HEK293 (cell line): ENCODE results near the gene ATP6V0A1.

Source experiments
- CTCF ChIA-PET: fragments of 350-600 bp; formaldehyde crosslinking; extraction: SDS; loops from one replicate; lab custom pipeline; 2021; ENCODE audit warnings: antibody characterized with exemption; lab: Yijun Ruan, JAX
- POLR2A ChIA-PET: fragments of 300-600 bp; formaldehyde crosslinking; extraction: SDS; loops from one replicate; lab custom pipeline; 2020; ENCODE audit warnings: antibody characterized with exemption, inconsistent platforms; lab: Yijun Ruan, JAX
- H3K27ac ChIP-seq: fragments of 200-500 bp; sonication (Bioruptor generic); 2 replicates; pipeline ENCODE4 v1.5.1; 2014; ENCODE audit warnings: low read depth, low read length, control low read depth, inconsistent platforms; ENCODE audit errors: extremely low read depth
- H3K36me3 ChIP-seq, 2 experiments: fragments of 200-500 bp in 1 of 2; sonication (Bioruptor generic) in 1 of 2; 1 replicate in 1 of 2; 2 replicates in 1 of 2; pipeline ENCODE4 v1.5.1; 2014 to 2017; ENCODE audit warnings: inconsistent platforms in 2 of 2, low read length in 2 of 2; ENCODE audit not compliant: control insufficient read depth in 2 of 2, insufficient read depth in 1 of 2
- H3K4me1 ChIP-seq: fragments of 200-500 bp; sonication (Bioruptor generic); 2 replicates; pipeline ENCODE4 v1.5.1; 2014; ENCODE audit warnings: mild to moderate bottlenecking, low read length, inconsistent platforms; ENCODE audit not compliant: control insufficient read depth, insufficient read depth
- H3K4me3 ChIP-seq: 2 replicates; pipeline ENCODE4 v1.5.1; 2011; ENCODE audit warnings: low read depth, mild to moderate bottlenecking, control low read depth, low read length, moderate library complexity
- H3K9me3 ChIP-seq: fragments of 200-500 bp; sonication (Bioruptor generic); 2 replicates; pipeline ENCODE4 v1.5.1; 2014; ENCODE audit warnings: low read depth, low read length, inconsistent platforms; ENCODE audit not compliant: control insufficient read depth, insufficient read depth
- ZBTB17 ChIP-seq: fragments of 450-650 bp; formaldehyde crosslinking; IDR thresholded peaks from 2 replicates; pipeline ENCODE4 v1.5.1; 2016; ENCODE audit warnings: missing biosample characterization, missing genetic modification characterization
- ZIC2 ChIP-seq: fragments of 450-650 bp; formaldehyde crosslinking; IDR thresholded peaks from 2 replicates; pipeline ENCODE4 v1.5.1; 2016; ENCODE audit warnings: missing biosample characterization, missing genetic modification characterization
- ZNF114 ChIP-seq: fragments of 450-650 bp; formaldehyde crosslinking; IDR thresholded peaks from 2 replicates; pipeline ENCODE4 v1.5.0; 2017; ENCODE audit warnings: missing biosample characterization, missing genetic modification characterization
- ZNF138 ChIP-seq: fragments of 450-650 bp; formaldehyde crosslinking; IDR thresholded peaks from 2 replicates; pipeline ENCODE4 v1.5.1; 2016; ENCODE audit warnings: missing biosample characterization, missing genetic modification characterization, borderline replicate concordance
- ZNF2 ChIP-seq: fragments of 450-650 bp; formaldehyde crosslinking; IDR thresholded peaks from 2 replicates; pipeline ENCODE4 v1.5.1; 2016; ENCODE audit warnings: missing biosample characterization, missing genetic modification characterization
- ZNF248 ChIP-seq: fragments of 450-650 bp; formaldehyde crosslinking; IDR thresholded peaks from 2 replicates; pipeline ENCODE4 v1.5.1; 2017; ENCODE audit warnings: missing biosample characterization, missing genetic modification characterization
- ZNF350 ChIP-seq: fragments of 450-650 bp; formaldehyde crosslinking; IDR thresholded peaks from 2 replicates; pipeline ENCODE4 v1.5.0; 2017; ENCODE audit warnings: missing biosample characterization, mild to moderate bottlenecking, missing genetic modification characterization
- ZNF501 ChIP-seq: fragments of 450-650 bp; formaldehyde crosslinking; IDR thresholded peaks from 2 replicates; pipeline ENCODE4 v1.5.1; 2016; ENCODE audit warnings: missing biosample characterization, missing genetic modification characterization
- ZNF514 ChIP-seq: fragments of 450-650 bp; formaldehyde crosslinking; IDR thresholded peaks from 2 replicates; pipeline ENCODE4 v1.5.1; 2016; ENCODE audit warnings: missing biosample characterization, missing genetic modification characterization
- ZNF610 ChIP-seq: fragments of 450-650 bp; formaldehyde crosslinking; IDR thresholded peaks from 2 replicates; pipeline ENCODE4 v1.5.1; 2016; ENCODE audit warnings: missing biosample characterization, missing genetic modification characterization, borderline replicate concordance
- ZNF624 ChIP-seq: fragments of 450-650 bp; formaldehyde crosslinking; IDR thresholded peaks from 2 replicates; pipeline ENCODE4 v1.5.1; 2017; ENCODE audit warnings: missing biosample characterization, missing genetic modification characterization
- ZNF76 ChIP-seq: fragments of 450-650 bp; formaldehyde crosslinking; IDR thresholded peaks from 2 replicates; pipeline ENCODE4; 2016; ENCODE audit warnings: low read depth, missing biosample characterization, missing genetic modification characterization, borderline replicate concordance
- ZSCAN23 ChIP-seq: fragments of 450-650 bp; formaldehyde crosslinking; IDR thresholded peaks from 2 replicates; pipeline ENCODE4 v1.5.1; 2016; ENCODE audit warnings: missing biosample characterization, missing genetic modification characterization
- TF ChIP-seq, protein P1 (sequence below): fragments of 450-650 bp; formaldehyde crosslinking; conservative IDR thresholded peaks from 2 replicates; pipeline ENCODE4 v1.5.1; 2016; ENCODE audit warnings: low read depth, missing biosample characterization, missing genetic modification characterization
- TF ChIP-seq, protein P2 (sequence below): fragments of 450-650 bp; formaldehyde crosslinking; IDR thresholded peaks from 2 replicates; pipeline ENCODE4 v1.5.1; 2016; ENCODE audit warnings: missing biosample characterization, missing genetic modification characterization
- TF ChIP-seq, protein P3 (sequence below): fragments of 450-650 bp; IDR thresholded peaks from 2 replicates; pipeline ENCODE4 v1.5.1; 2018; ENCODE audit warnings: missing biosample characterization, mild to moderate bottlenecking, missing genetic modification characterization
- TF ChIP-seq, protein P4 (sequence below): fragments of 450-650 bp; formaldehyde crosslinking; IDR thresholded peaks from 2 replicates; pipeline ENCODE4 v1.5.1; 2016; ENCODE audit warnings: missing biosample characterization, missing genetic modification characterization
- TF ChIP-seq, protein P5 (sequence below): fragments of 450-650 bp; formaldehyde crosslinking; IDR thresholded peaks from 2 replicates; pipeline ENCODE4 v1.5.1; 2016; ENCODE audit warnings: missing biosample characterization, missing genetic modification characterization
- TF ChIP-seq, protein P6 (sequence below): fragments of 450-650 bp; formaldehyde crosslinking; IDR thresholded peaks from 2 replicates; pipeline ENCODE4 v1.5.1; 2017; ENCODE audit warnings: missing biosample characterization, missing genetic modification characterization

ATP6V0A1 gene

DNA sequence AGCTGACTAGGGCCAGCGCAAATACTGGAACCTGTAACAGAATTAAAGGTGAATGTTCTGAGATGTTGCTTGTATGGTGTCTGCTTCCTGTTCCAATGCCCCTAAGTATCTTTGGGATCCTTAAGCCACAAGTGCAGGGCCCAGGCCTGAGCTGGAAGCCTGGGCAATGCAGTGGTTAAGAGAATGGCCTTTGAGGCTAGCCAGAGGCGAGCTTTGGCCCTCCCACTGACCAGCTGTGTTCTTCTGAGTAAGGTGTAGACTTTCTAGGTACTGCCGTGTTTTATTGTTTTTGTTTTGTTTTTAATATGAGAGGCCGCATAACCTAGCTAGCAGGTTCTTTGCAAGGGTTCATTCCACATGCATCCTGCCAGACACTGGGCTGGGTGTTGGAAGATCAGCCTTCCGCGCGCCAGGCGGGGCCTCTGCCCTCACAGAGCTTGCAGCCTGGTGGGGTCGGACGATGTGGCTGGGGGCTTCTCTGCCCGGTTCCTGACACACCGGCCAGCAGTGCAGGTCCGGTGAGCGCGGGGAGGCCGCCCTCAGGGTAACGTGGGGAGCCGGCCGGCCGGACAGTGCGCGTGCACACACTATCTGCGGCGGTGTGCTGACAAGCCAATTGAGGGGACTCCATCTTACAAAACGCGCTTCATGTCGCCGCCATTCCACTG, 107.7 kb downstream of the ATP6V0A1 start (continued):
- TF ChIP-seq, protein P1, sequence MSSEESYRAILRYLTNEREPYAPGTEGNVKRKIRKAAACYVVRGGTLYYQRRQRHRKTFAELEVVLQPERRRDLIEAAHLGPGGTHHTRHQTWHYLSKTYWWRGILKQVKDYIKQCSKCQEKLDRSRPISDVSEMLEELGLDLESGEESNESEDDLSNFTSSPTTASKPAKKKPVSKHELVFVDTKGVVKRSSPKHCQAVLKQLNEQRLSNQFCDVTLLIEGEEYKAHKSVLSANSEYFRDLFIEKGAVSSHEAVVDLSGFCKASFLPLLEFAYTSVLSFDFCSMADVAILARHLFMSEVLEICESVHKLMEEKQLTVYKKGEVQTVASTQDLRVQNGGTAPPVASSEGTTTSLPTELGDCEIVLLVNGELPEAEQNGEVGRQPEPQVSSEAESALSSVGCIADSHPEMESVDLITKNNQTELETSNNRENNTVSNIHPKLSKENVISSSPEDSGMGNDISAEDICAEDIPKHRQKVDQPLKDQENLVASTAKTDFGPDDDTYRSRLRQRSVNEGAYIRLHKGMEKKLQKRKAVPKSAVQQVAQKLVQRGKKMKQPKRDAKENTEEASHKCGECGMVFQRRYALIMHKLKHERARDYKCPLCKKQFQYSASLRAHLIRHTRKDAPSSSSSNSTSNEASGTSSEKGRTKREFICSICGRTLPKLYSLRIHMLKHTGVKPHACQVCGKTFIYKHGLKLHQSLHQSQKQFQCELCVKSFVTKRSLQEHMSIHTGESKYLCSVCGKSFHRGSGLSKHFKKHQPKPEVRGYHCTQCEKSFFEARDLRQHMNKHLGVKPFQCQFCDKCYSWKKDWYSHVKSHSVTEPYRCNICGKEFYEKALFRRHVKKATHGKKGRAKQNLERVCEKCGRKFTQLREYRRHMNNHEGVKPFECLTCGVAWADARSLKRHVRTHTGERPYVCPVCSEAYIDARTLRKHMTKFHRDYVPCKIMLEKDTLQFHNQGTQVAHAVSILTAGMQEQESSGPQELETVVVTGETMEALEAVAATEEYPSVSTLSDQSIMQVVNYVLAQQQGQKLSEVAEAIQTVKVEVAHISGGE (tag by site-specific recombination) = no peak
- TF ChIP-seq ZNF501 (tag by site-specific recombination) (peak; percentile 30), ZNF248 (no peak), ZBTB17 (peak; percentile 53; the same call in 1 of the 2 replicates), ZSCAN23 (tag by site-specific recombination) (no peak)
- TF ChIP-seq, protein P2, sequence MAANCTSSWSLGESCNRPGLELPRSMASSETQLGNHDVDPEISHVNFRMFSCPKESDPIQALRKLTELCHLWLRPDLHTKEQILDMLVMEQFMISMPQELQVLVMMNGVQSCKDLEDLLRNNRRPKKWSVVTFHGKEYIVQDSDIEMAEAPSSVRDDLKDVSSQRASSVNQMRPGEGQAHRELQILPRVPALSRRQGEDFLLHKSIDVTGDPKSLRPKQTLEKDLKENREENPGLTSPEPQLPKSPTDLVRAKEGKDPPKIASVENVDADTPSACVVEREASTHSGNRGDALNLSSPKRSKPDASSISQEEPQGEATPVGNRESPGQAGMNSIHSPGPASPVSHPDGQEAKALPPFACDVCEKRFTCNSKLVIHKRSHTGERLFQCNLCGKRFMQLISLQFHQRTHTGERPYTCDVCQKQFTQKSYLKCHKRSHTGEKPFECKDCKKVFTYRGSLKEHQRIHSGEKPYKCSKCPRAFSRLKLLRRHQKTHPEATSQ = 0 out of 2 replicates have a peak, but pooled peaks have one; percentile 49

DNA sequence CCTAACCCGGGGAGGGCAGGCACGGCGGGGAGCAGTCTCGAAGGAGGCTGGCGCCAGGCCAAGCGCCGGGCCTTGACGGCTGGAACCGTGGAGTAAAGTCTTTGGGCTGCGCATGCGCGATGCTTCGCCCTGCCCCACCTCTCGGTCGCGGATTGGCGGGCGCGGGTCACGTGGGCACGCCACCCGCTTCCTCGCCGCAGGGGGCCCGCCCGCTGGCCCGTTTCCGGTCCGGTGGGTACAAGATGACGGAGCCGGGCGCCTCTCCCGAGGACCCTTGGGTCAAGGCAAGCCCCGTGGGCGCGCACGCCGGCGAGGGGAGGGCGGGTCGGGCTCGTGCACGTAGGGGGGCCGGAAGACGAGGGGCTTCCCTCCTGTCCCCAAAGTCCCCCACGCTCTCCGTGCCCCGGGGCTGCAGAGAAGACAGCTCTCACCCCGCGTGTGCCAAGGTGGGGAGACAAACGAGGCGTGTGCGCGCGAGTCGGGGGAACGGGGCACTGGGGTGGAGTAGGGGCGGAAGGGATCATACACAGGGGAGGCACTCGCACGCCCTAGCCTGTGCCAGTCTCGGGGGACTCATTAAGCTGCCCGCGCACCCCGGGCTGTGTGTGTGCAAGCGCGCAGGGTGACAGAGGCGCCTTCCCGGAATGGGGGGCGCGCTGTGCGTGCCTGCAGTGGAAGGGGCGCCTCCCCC, 108.3 kb downstream of the ATP6V0A1 start, which contains the start of gene MLX:
Gene MLX (plus strand): TSS at position 218 of the 691 bp plus-strand sequence. CDS start 25 bp downstream, at position 243.
- Histone ChIP-seq H3K4me3 (peak within 1 kb of the TSS; percentile 86), H3K36me3 (peaks cover 19 to 79% of the 10 kb centered on the region in 2 experiments), H3K9me3 (no peaks in the 10 kb centered on the region), H3K27ac (peak within 1 kb of the TSS; percentile 86), H3K4me1 (peaks cover 10% of the 10 kb centered on the region; the same call in 1 of the 2 replicates)
- ChIA-PET CTCF (interaction anchor here (0.5 to 4.9 kb wide), 5 partner anchors 11 to 258 kb away, joined by 3 to 34 read pairs (median 3); partner anchors contain the start of genes BECN1 and PSMC3IP), POLR2A (interaction anchor here (0.5 to 4.8 kb wide), 12 partner anchors 11 to 410 kb away, joined by 3 to 48 read pairs (median 4); partner anchors contain the start of genes BECN1, PSMC3IP, PSME3 and VPS25)
- no peak for TF ChIP-seq ZNF138 (tag by site-specific recombination)
- TF ChIP-seq ZNF624 (tag by site-specific recombination) = no peak
- TF ChIP-seq, protein P3, sequence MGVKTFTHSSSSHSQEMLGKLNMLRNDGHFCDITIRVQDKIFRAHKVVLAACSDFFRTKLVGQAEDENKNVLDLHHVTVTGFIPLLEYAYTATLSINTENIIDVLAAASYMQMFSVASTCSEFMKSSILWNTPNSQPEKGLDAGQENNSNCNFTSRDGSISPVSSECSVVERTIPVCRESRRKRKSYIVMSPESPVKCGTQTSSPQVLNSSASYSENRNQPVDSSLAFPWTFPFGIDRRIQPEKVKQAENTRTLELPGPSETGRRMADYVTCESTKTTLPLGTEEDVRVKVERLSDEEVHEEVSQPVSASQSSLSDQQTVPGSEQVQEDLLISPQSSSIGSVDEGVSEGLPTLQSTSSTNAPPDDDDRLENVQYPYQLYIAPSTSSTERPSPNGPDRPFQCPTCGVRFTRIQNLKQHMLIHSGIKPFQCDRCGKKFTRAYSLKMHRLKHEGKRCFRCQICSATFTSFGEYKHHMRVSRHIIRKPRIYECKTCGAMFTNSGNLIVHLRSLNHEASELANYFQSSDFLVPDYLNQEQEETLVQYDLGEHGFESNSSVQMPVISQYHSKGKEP (tag by site-specific recombination) = 0 out of 2 replicates have a peak, but pooled peaks have one; percentile 17
- no peak; the same call in 1 of the 2 replicates for TF ChIP-seq ZNF610 (tag by site-specific recombination)
- TF ChIP-seq ZNF114 (tag by site-specific recombination) = no peak
- no peak for TF ChIP-seq ZNF2 (tag by site-specific recombination)
- TF ChIP-seq, protein P4, sequence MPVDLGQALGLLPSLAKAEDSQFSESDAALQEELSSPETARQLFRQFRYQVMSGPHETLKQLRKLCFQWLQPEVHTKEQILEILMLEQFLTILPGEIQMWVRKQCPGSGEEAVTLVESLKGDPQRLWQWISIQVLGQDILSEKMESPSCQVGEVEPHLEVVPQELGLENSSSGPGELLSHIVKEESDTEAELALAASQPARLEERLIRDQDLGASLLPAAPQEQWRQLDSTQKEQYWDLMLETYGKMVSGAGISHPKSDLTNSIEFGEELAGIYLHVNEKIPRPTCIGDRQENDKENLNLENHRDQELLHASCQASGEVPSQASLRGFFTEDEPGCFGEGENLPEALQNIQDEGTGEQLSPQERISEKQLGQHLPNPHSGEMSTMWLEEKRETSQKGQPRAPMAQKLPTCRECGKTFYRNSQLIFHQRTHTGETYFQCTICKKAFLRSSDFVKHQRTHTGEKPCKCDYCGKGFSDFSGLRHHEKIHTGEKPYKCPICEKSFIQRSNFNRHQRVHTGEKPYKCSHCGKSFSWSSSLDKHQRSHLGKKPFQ (tag by site-specific recombination) = no peak
- TF ChIP-seq, protein P5, sequence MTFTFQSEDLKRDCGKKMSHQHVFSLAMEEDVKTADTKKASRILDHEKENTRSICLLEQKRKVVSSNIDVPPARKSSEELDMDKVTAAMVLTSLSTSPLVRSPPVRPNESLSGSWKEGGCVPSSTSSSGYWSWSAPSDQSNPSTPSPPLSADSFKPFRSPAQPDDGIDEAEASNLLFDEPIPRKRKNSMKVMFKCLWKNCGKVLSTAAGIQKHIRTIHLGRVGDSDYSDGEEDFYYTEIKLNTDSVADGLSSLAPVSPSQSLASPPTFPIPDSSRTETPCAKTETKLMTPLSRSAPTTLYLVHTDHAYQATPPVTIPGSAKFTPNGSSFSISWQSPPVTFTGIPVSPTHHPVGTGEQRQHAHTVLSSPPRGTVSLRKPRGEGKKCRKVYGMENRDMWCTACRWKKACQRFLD = no peak
- TF ChIP-seq ZNF514 = no peak
- peak; percentile 91 for TF ChIP-seq ZIC2 (tag by site-specific recombination)
- TF ChIP-seq ZNF350 (tag by site-specific recombination) = no peak
- peak; percentile 71; the same call in 1 of the 2 replicates for TF ChIP-seq ZNF76 (tag by site-specific recombination)
- TF ChIP-seq, protein P6, sequence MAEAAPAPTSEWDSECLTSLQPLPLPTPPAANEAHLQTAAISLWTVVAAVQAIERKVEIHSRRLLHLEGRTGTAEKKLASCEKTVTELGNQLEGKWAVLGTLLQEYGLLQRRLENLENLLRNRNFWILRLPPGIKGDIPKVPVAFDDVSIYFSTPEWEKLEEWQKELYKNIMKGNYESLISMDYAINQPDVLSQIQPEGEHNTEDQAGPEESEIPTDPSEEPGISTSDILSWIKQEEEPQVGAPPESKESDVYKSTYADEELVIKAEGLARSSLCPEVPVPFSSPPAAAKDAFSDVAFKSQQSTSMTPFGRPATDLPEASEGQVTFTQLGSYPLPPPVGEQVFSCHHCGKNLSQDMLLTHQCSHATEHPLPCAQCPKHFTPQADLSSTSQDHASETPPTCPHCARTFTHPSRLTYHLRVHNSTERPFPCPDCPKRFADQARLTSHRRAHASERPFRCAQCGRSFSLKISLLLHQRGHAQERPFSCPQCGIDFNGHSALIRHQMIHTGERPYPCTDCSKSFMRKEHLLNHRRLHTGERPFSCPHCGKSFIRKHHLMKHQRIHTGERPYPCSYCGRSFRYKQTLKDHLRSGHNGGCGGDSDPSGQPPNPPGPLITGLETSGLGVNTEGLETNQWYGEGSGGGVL (tag by site-specific recombination) = peak; percentile 72
